OCI-LY1 (cell line): ENCODE measurements around the gene RERE.

Source experiments
- CTCF ChIP-seq: fragments of 200-600 bp; sonication (generic), shearing (Covaris generic); IDR thresholded peaks from 2 replicates; pipeline ENCODE4 v1.5.1; 2017; ENCODE audit warnings: mild to moderate bottlenecking, antibody characterized with exemption, low read length, moderate library complexity, mixed read lengths
- EZH2 ChIP-seq: fragments of 200-600 bp; sonication (generic), shearing (Covaris generic); IDR thresholded peaks from 2 replicates; pipeline ENCODE4 v1.8.0; 2017; ENCODE audit warnings: borderline replicate concordance, mixed run types, mild to moderate bottlenecking, antibody characterized with exemption, low read length, moderate library complexity, mixed read lengths

- no peak for TF ChIP-seq CTCF
- no peak for TF ChIP-seq EZH2
Measured at GRCh38 chr1:8562881-8563865, 254.3 kb downstream of the RERE start.
